Activated CD8-positive, alpha-beta memory T cell treated with anti-CD3 and anti-CD28 coated beads for 24 hours (primary cell): Measurements from ENCODE around the gene ACVR2A.

Experiments
- DNase-seq: peaks from one replicate; pipeline ENCODE4 v3.0.0-alpha.2; 2020

The ACVR2A gene

GRCh38 chr2:147927053-147927588, 82.3 kb downstream of the ACVR2A start:
- no peak for DNase-seq

- no peak for DNase-seq
Measured at GRCh38 chr2:147933931-147934330, 89.1 kb downstream of the ACVR2A start.

- DNase-seq = no peak
Measured at GRCh38 chr2:147934881-147935620, 90.2 kb downstream of the ACVR2A start.

- DNase-seq = no peak
Measured at GRCh38 chr2:147937744-147938349, 93.0 kb downstream of the ACVR2A start.

GRCh38 chr2:147939313-147939712, 94.5 kb downstream of the ACVR2A start:
- no peak for DNase-seq

- no peak for DNase-seq
Measured at GRCh38 chr2:147945660-147946059, 100.8 kb downstream of the ACVR2A start.

GRCh38 chr2:147952118-147952517, 107.3 kb downstream of the ACVR2A start:
- no peak for DNase-seq

- no peak for DNase-seq
Measured at GRCh38 chr2:147968571-147968970, 123.7 kb downstream of the ACVR2A start.

- DNase-seq = no peak
Measured at GRCh38 chr2:147976102-147976501, 131.3 kb downstream of the ACVR2A start.

GRCh38 chr2:147977679-147978078, 132.8 kb downstream of the ACVR2A start:
- no peak for DNase-seq
